Measurements from ENCODE around the gene MYLIP.
A peak's percentile ranks its signal among the peaks of the same experiment; 100 is the strongest.

MYLIP gene

GRCh38 chr6:16108419-16108818 is 20.5 kb upstream of the MYLIP start:
- no peak for DNase-seq (ENCODE audit: low read depth in 2 of 2)

- no peak for DNase-seq (ENCODE audit: low read depth in 2 of 2)
Observed at GRCh38 chr6:16108921-16109658, 19.8 kb upstream of the MYLIP start.

GRCh38 chr6:16109659-16110305 is 19.1 kb upstream of the MYLIP start:
- DNase-seq (ENCODE audit: low read depth in 2 of 2): no peak

GRCh38 chr6:16118825-16119224 is 10.1 kb upstream of the MYLIP start:
- no peak for DNase-seq (ENCODE audit: low read depth in 2 of 2)

GRCh38 chr6:16121339-16121738 is 7.5 kb upstream of the MYLIP start:
- no peak for DNase-seq (ENCODE audit: low read depth in 2 of 2)

GRCh38 chr6:16122197-16122596 is 6.7 kb upstream of the MYLIP start:
- no peak for DNase-seq (ENCODE audit: low read depth in 2 of 2)

- DNase-seq (ENCODE audit: low read depth in 2 of 2): no peak
Observed at GRCh38 chr6:16124198-16125180, 4.4 kb upstream of the MYLIP start.

GRCh38 chr6:16126056-16126455 is 2.8 kb upstream of the MYLIP start:
- DNase-seq (ENCODE audit: low read depth in 2 of 2): no peak

- DNase-seq (ENCODE audit: low read depth in 2 of 2): no peak
Observed at GRCh38 chr6:16126861-16127260, 2.0 kb upstream of the MYLIP start.

GRCh38 chr6:16127471-16127870 is 1.4 kb upstream of the MYLIP start:
- DNase-seq (ENCODE audit: low read depth in 2 of 2): no peak

GRCh38 chr6:16129623-16130401 is 926 bp downstream of the MYLIP start:
- no peak for DNase-seq (ENCODE audit: low read depth in 2 of 2)

- no peak for DNase-seq (ENCODE audit: low read depth in 2 of 2)
Observed at GRCh38 chr6:16130437-16130891, 1.6 kb downstream of the MYLIP start.

GRCh38 chr6:16130932-16131387 is 2.1 kb downstream of the MYLIP start:
- no peak for DNase-seq (ENCODE audit: low read depth in 2 of 2)

GRCh38 chr6:16132909-16133308 is 4.0 kb downstream of the MYLIP start:
- DNase-seq (ENCODE audit: low read depth in 2 of 2): no peak

GRCh38 chr6:16134430-16134829 is 5.5 kb downstream of the MYLIP start:
- DNase-seq (ENCODE audit: low read depth in 2 of 2): no peak

- no peak for DNase-seq (ENCODE audit: low read depth in 2 of 2)
Observed at GRCh38 chr6:16135066-16135465, 6.2 kb downstream of the MYLIP start.

- no peak for DNase-seq (ENCODE audit: low read depth in 2 of 2)
Observed at GRCh38 chr6:16136091-16136490, 7.2 kb downstream of the MYLIP start.

GRCh38 chr6:16136621-16137450 is 8.0 kb downstream of the MYLIP start:
- DNase-seq (ENCODE audit: low read depth in 2 of 2): peak; percentile 47

GRCh38 chr6:16137451-16137801 is 8.5 kb downstream of the MYLIP start:
- no peak for DNase-seq (ENCODE audit: low read depth in 2 of 2)

- no peak for DNase-seq (ENCODE audit: low read depth in 2 of 2)
Observed at GRCh38 chr6:16139556-16139955, 10.7 kb downstream of the MYLIP start.

- no peak for DNase-seq (ENCODE audit: low read depth in 2 of 2)
Observed at GRCh38 chr6:16140607-16141006, 11.7 kb downstream of the MYLIP start.

All from stimulated activated CD8-positive, alpha-beta memory T cell treated with anti-CD3 and anti-CD28 coated beads, Interleukin-7, amount 100 ng/mL, for 4 hours (primary cell).